ENCODE data around the gene ADCY9. TPM values are rescaled to one million over a fixed set of nuclear protein-coding genes. Genes with fewer than 3 reads are reported as not detected.

Gene ADCY9
- total RNA-seq, 2 donors from 2014 or later = 7.2 to 58.3 TPM

- 7% methylated on average over 32 of the region's 32 CpGs for WGBS
- Histone ChIP-seq H3K36me3 (no peaks in the 10 kb centered on the region), H3K9me3 (no peaks in the 10 kb centered on the region), H3K27me3 (replicated peaks; ENCODE audit: insufficient read depth) (peaks cover 4% of the 10 kb centered on the region), H3K27ac (peak overlapping the region; percentile 38 to 59), H3K4me1 (replicated peaks) (no peaks in the 10 kb centered on the region), H3K4me3 (no peak overlapping the region)
- TF ChIP-seq POLR2AphosphoS5 (IDR thresholded peaks at IDR 0.05) (peak; percentile 54), POLR2A (IDR thresholded peaks at IDR 0.05) (no peak)
- intact Hi-C loops (cut with DNase I) = loop anchor here (10.0 kb wide), 1 partner anchor 256 kb away; no protein-coding TSS in a partner anchor
- DNase-seq (ENCODE audit: low spot score) = peak; percentile 48
Measured at GRCh38 chr16:3950343-3951193, 165.7 kb downstream of the ADCY9 start.

- peaks cover 4% of the 10 kb centered on the region for H3K27me3 ChIP-seq (replicated peaks; ENCODE audit: insufficient read depth)
- intact Hi-C loops (cut with DNase I) = loop anchor here (10.0 kb wide), 1 partner anchor 255 kb away; no protein-coding TSS in a partner anchor
- H3K27ac ChIP-seq = peak overlapping the region; percentile 38 to 59
- DNase-seq (ENCODE audit: low spot score) = no peak
- 83% methylated on average over 9 of the region's 9 CpGs for WGBS
- H3K9me3 ChIP-seq = no peaks in the 10 kb centered on the region
- no peak for TF ChIP-seq CTCF (IDR thresholded peaks at IDR 0.05)
- TF ChIP-seq POLR2AphosphoS5 (IDR thresholded peaks at IDR 0.05) = no peak
- TF ChIP-seq POLR2A (IDR thresholded peaks at IDR 0.05) = no peak
- H3K4me3 ChIP-seq = no peak overlapping the region
- H3K4me1 ChIP-seq (replicated peaks) = no peaks in the 10 kb centered on the region
- no peaks in the 10 kb centered on the region for H3K36me3 ChIP-seq
Measured at GRCh38 chr16:3949946-3950342, 166.3 kb downstream of the ADCY9 start.

GRCh38 chr16:3949287-3949686 is 167.0 kb downstream of the ADCY9 start:
- intact Hi-C loops (cut with DNase I) = no loop called here
- Histone ChIP-seq H3K4me3 (no peak overlapping the region), H3K27me3 (replicated peaks; ENCODE audit: insufficient read depth) (peaks cover 4% of the 10 kb centered on the region), H3K27ac (no peak overlapping the region), H3K9me3 (no peaks in the 10 kb centered on the region), H3K4me1 (replicated peaks) (no peaks in the 10 kb centered on the region), H3K36me3 (no peaks in the 10 kb centered on the region)
- no peak for DNase-seq (ENCODE audit: low spot score)
- TF ChIP-seq POLR2AphosphoS5 (IDR thresholded peaks at IDR 0.05) (no peak), CTCF (IDR thresholded peaks at IDR 0.05) (no peak), POLR2A (IDR thresholded peaks at IDR 0.05) (no peak)
- WGBS = 49% methylated on average over 14 of the region's 14 CpGs

- intact Hi-C loops (cut with DNase I) = no loop called here
Measured at GRCh38 chr16:3948378-3948995, 167.8 kb downstream of the ADCY9 start.

More at GRCh38 chr16:3948378-3948995, 167.8 kb downstream of the ADCY9 start:
- 92% methylated on average over 17 of the region's 17 CpGs for WGBS
- no peak for TF ChIP-seq POLR2AphosphoS5 (IDR thresholded peaks at IDR 0.05)
- no peak for TF ChIP-seq CTCF (IDR thresholded peaks at IDR 0.05)
- no peak for TF ChIP-seq POLR2A (IDR thresholded peaks at IDR 0.05)
- Histone ChIP-seq H3K27me3 (replicated peaks; ENCODE audit: insufficient read depth) (no peaks in the 10 kb centered on the region), H3K4me3 (no peak overlapping the region), H3K27ac (no peak overlapping the region), H3K4me1 (replicated peaks) (no peaks in the 10 kb centered on the region), H3K36me3 (no peaks in the 10 kb centered on the region), H3K9me3 (no peaks in the 10 kb centered on the region)
- no peak for DNase-seq (ENCODE audit: low spot score)
